Activated CD8-positive, alpha-beta memory T cell treated with anti-CD3 and anti-CD28 coated beads, Interleukin-2, amount 50 U/mL, for 1 hour (primary cell): ENCODE results near the gene PDAP1.
"Not testable (repeated sequence)": the region's sequence is repeated elsewhere in the genome, so short reads cannot be mapped to it uniquely, and the experiment has no call there.

ENCODE experiments used
- DNase-seq: peaks from one replicate; pipeline ENCODE4 v3.0.0-alpha.2; 2020; ENCODE audit errors: extremely low read depth

The PDAP1 gene

DNA sequence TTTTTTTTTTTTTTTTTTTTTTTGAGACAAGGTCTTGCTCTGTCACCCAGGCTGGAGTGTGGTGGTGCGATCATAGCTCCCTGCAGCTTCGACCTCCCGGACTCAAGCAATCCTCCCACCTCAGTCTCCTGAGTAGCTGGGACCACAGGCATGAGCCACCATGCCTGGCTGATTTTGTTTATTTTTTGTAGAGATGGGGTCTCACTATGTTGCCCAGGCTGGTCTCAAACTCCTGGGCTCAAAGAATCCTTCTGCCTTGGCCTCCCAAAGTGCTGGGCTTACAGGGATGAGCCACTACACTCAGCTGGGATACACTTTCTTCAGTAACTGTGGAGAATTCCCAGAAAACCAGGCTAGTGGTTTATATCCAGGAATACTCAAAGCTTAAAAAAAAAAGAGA, 57.8 kb downstream of the PDAP1 start:
- not testable (repeated sequence) for DNase-seq
